ENCODE measurements around the gene RPS5.
A peak's percentile ranks its signal among the peaks of the same experiment; 100 is the strongest.

Gene RPS5

GRCh38 chr19:58352760-58353671 is 34.1 kb upstream of the RPS5 start, which contains the start of gene A1BG:
A1BG (minus strand) TSS chr19:58353492; CDS start chr19:58353437, 55 bp downstream.
- H3K27ac Mint-ChIP-seq = no peak within 1 kb of the TSS
- peaks cover 44% of the 10 kb centered on the region for H3K36me3 Mint-ChIP-seq (ENCODE audit: low read depth)
- intact Hi-C loops (cut with micrococcal nuclease) = no loop called here
- peaks cover 56% of the 10 kb centered on the region for H3K27me3 Mint-ChIP-seq
- H3K9me3 Mint-ChIP-seq = no peaks in the 10 kb centered on the region
- peaks cover 27% of the 10 kb centered on the region for H3K4me1 Mint-ChIP-seq (ENCODE audit: low read depth)
- H3K4me3 Mint-ChIP-seq = no peak within 1 kb of the TSS

GRCh38 chr19:58353717-58354477 is 33.2 kb upstream of the RPS5 start:
- intact Hi-C loops (cut with micrococcal nuclease) = no loop called here
- H3K27me3 Mint-ChIP-seq = peaks cover 61% of the 10 kb centered on the region
- no peaks in the 10 kb centered on the region for H3K9me3 Mint-ChIP-seq
- H3K4me1 Mint-ChIP-seq (ENCODE audit: low read depth) = peaks cover 27% of the 10 kb centered on the region
- peaks cover 44% of the 10 kb centered on the region for H3K36me3 Mint-ChIP-seq (ENCODE audit: low read depth)
- no peak overlapping the region for H3K4me3 Mint-ChIP-seq
- no peak overlapping the region for H3K27ac Mint-ChIP-seq

GRCh38 chr19:58354478-58355030 is 32.5 kb upstream of the RPS5 start:
- Mint-ChIP-seq H3K9me3 (no peaks in the 10 kb centered on the region), H3K4me3 (no peak overlapping the region), H3K36me3 (ENCODE audit: low read depth) (peaks cover 40% of the 10 kb centered on the region), H3K27me3 (peaks cover 58% of the 10 kb centered on the region), H3K27ac (no peak overlapping the region), H3K4me1 (ENCODE audit: low read depth) (peaks cover 23% of the 10 kb centered on the region)
- intact Hi-C loops (cut with micrococcal nuclease) = no loop called here

- intact Hi-C loops (cut with micrococcal nuclease) = no loop called here
- H3K27me3 Mint-ChIP-seq = peaks cover 53% of the 10 kb centered on the region
- H3K27ac Mint-ChIP-seq = no peak overlapping the region
- no peak overlapping the region for H3K4me3 Mint-ChIP-seq
- H3K36me3 Mint-ChIP-seq (ENCODE audit: low read depth) = peaks cover 32% of the 10 kb centered on the region
- peaks cover 20% of the 10 kb centered on the region for H3K4me1 Mint-ChIP-seq (ENCODE audit: low read depth)
- H3K9me3 Mint-ChIP-seq = no peaks in the 10 kb centered on the region
These were observed 31.8 kb upstream of the RPS5 start for GRCh38 chr19:58355215-58355796.

GRCh38 chr19:58355908-58356765 is 30.9 kb upstream of the RPS5 start:
- peaks cover 48% of the 10 kb centered on the region for H3K27me3 Mint-ChIP-seq
- peak overlapping the region; percentile 37 for H3K4me3 Mint-ChIP-seq
- H3K27ac Mint-ChIP-seq = no peak overlapping the region
- intact Hi-C loops (cut with micrococcal nuclease) = no loop called here
- H3K9me3 Mint-ChIP-seq = no peaks in the 10 kb centered on the region
- peaks cover 20% of the 10 kb centered on the region for H3K4me1 Mint-ChIP-seq (ENCODE audit: low read depth)
- H3K36me3 Mint-ChIP-seq (ENCODE audit: low read depth) = peaks cover 24% of the 10 kb centered on the region

GRCh38 chr19:58356766-58357480 is 30.1 kb upstream of the RPS5 start:
- Mint-ChIP-seq H3K4me3 (peak overlapping the region; percentile 37), H3K9me3 (no peaks in the 10 kb centered on the region), H3K27ac (no peak overlapping the region), H3K36me3 (ENCODE audit: low read depth) (peaks cover 19% of the 10 kb centered on the region), H3K4me1 (ENCODE audit: low read depth) (peaks cover 23% of the 10 kb centered on the region), H3K27me3 (peaks cover 43% of the 10 kb centered on the region)
- intact Hi-C loops (cut with micrococcal nuclease) = no loop called here

GRCh38 chr19:58357481-58358145 is 29.5 kb upstream of the RPS5 start:
- Mint-ChIP-seq H3K4me3 (no peak overlapping the region), H3K9me3 (no peaks in the 10 kb centered on the region), H3K4me1 (ENCODE audit: low read depth) (peaks cover 27% of the 10 kb centered on the region), H3K27ac (no peak overlapping the region), H3K27me3 (peaks cover 43% of the 10 kb centered on the region), H3K36me3 (ENCODE audit: low read depth) (peaks cover 18% of the 10 kb centered on the region)
- intact Hi-C loops (cut with micrococcal nuclease) = no loop called here

GRCh38 chr19:58361900-58362271 is 25.2 kb upstream of the RPS5 start:
- peak overlapping the region; percentile 96 for H3K4me3 Mint-ChIP-seq
- peaks cover 9% of the 10 kb centered on the region for H3K36me3 Mint-ChIP-seq (ENCODE audit: low read depth)
- peak overlapping the region; percentile 98 for H3K27ac Mint-ChIP-seq
- H3K4me1 Mint-ChIP-seq (ENCODE audit: low read depth) = peaks cover 29% of the 10 kb centered on the region
- H3K27me3 Mint-ChIP-seq = peaks cover 17% of the 10 kb centered on the region
- H3K9me3 Mint-ChIP-seq = no peaks in the 10 kb centered on the region
- intact Hi-C loops (cut with micrococcal nuclease) = loop anchor here (1.0 to 2.0 kb wide), 4 partner anchors 19 to 57 kb away; partner anchors contain the start of genes ERVK3-1 and ZNF837

- intact Hi-C loops (cut with micrococcal nuclease) = loop anchor here (1.0 to 2.0 kb wide), 4 partner anchors 18 to 58 kb away; partner anchors contain the start of genes ERVK3-1 and ZNF837
These were observed 24.6 kb upstream of the RPS5 start, which contains the start of gene ZNF497 for GRCh38 chr19:58362272-58362994. ZNF497 (minus strand) TSS chr19:58362751; CDS start chr19:58357635, 5,116 bp downstream.

GRCh38 chr19:58364146-58364545 is 22.9 kb upstream of the RPS5 start:
- Mint-ChIP-seq H3K4me1 (ENCODE audit: low read depth) (peaks cover 20% of the 10 kb centered on the region), H3K36me3 (ENCODE audit: low read depth) (peaks cover 9% of the 10 kb centered on the region), H3K27me3 (no peaks in the 10 kb centered on the region), H3K4me3 (no peak overlapping the region), H3K27ac (peak overlapping the region; percentile 39), H3K9me3 (no peaks in the 10 kb centered on the region)
- intact Hi-C loops (cut with micrococcal nuclease) = no loop called here

More at GRCh38 chr19:58362272-58362994, 24.6 kb upstream of the RPS5 start, which contains the start of gene ZNF497:
- peaks cover 12% of the 10 kb centered on the region for H3K27me3 Mint-ChIP-seq
- no peaks in the 10 kb centered on the region for H3K9me3 Mint-ChIP-seq
- peaks cover 24% of the 10 kb centered on the region for H3K4me1 Mint-ChIP-seq (ENCODE audit: low read depth)
- peak within 1 kb of the TSS; percentile 98 for H3K27ac Mint-ChIP-seq
- peak within 1 kb of the TSS; percentile 96 for H3K4me3 Mint-ChIP-seq
- peaks cover 9% of the 10 kb centered on the region for H3K36me3 Mint-ChIP-seq (ENCODE audit: low read depth)

GRCh38 chr19:58366585-58367430 is 20.3 kb upstream of the RPS5 start:
- H3K27me3 Mint-ChIP-seq = no peaks in the 10 kb centered on the region
- peaks cover 17% of the 10 kb centered on the region for H3K4me1 Mint-ChIP-seq (ENCODE audit: low read depth)
- no peak overlapping the region for H3K4me3 Mint-ChIP-seq
- intact Hi-C loops (cut with micrococcal nuclease) = no loop called here
- no peak overlapping the region for H3K27ac Mint-ChIP-seq
- H3K9me3 Mint-ChIP-seq = no peaks in the 10 kb centered on the region
- peaks cover 7% of the 10 kb centered on the region for H3K36me3 Mint-ChIP-seq (ENCODE audit: low read depth)
